Measurements from ENCODE around the gene THAP2.

GRCh38 chr12:71726548-71726947 is 62.4 kb downstream of the THAP2 start:
- no peak for TF ChIP-seq EZH2 (IDR thresholded peaks at IDR 0.05; ENCODE audit: low read depth, unreplicated experiment)
- TF ChIP-seq POLR2AphosphoS5 (IDR thresholded peaks at IDR 0.05; ENCODE audit: low read depth), result no peak
- TF ChIP-seq CTCF (conservative IDR thresholded peaks at IDR 0.05; ENCODE audit: low read depth in 2 of 2), result no peak
- no peak for TF ChIP-seq STAT1 (IDR thresholded peaks at IDR 0.05; ENCODE audit: unreplicated experiment)
- no peak for TF ChIP-seq CREB1 (CRISPR knock-in tag; IDR thresholded peaks at IDR 0.05; ENCODE audit: low read depth)
- TF ChIP-seq REST (IDR thresholded peaks at IDR 0.05; ENCODE audit: unreplicated experiment), result no peak
- TF ChIP-seq ZNF114 (CRISPR knock-in tag; IDR thresholded peaks at IDR 0.05), result no peak
- no peak for TF ChIP-seq ETS1 (IDR thresholded peaks at IDR 0.05)

All from GM23338 (cell line).